SU-DHL-6 (cell line): ENCODE results near the gene AHSG.
A peak's percentile ranks its signal among the peaks of the same experiment; 100 is the strongest.

Experiments used
- H2AFZ ChIP-seq: fragments of 200-600 bp; sonication (generic); 2 replicates; pipeline ENCODE4 v1.6.1; 2014; ENCODE audit warnings: low read depth, mild to moderate bottlenecking, moderate library complexity, mixed read lengths, antibody characterized with exemption, low read length; ENCODE audit not compliant: severe bottlenecking
- H3F3A ChIP-seq: fragments of 200-600 bp; shearing (Covaris generic); 2 replicates; pipeline ENCODE4 v1.6.0; 2016; ENCODE audit warnings: antibody characterized with exemption, mild to moderate bottlenecking; ENCODE audit not compliant: insufficient read depth
- H3K27ac ChIP-seq: fragments of 200-600 bp; sonication (generic); 2 replicates; pipeline ENCODE4 v1.5.1; 2016; ENCODE audit warnings: low read depth, mild to moderate bottlenecking, low read length, moderate library complexity, mixed read lengths
- H3K27me3 ChIP-seq: fragments of 200-600 bp; sonication (generic), shearing (Covaris generic); 2 replicates; pipeline ENCODE4 v1.6.0; 2014; ENCODE audit warnings: mild to moderate bottlenecking, low read length
- H3K36me3 ChIP-seq: fragments of 200-600 bp; sonication (generic); 2 replicates; pipeline ENCODE4 v1.6.1; 2014; ENCODE audit warnings: mild to moderate bottlenecking, low read length, mixed read lengths
- H3K4me2 ChIP-seq: fragments of 300-600, 200-600 bp; shearing (Covaris generic), sonication (generic); 2 replicates; pipeline ENCODE4 v1.6.0; 2014; ENCODE audit warnings: low read length, low read depth, mild to moderate bottlenecking; ENCODE audit not compliant: poor library complexity, severe bottlenecking
- H3K4me3 ChIP-seq: fragments of 200-600 bp; sonication (generic); 2 replicates; pipeline ENCODE4 v1.5.1; 2014; ENCODE audit warnings: antibody characterized with exemption, low read length, mild to moderate bottlenecking, mixed read lengths; ENCODE audit not compliant: insufficient read depth, poor library complexity, severe bottlenecking
- H3K79me2 ChIP-seq: fragments of 200-600 bp; sonication (generic); 2 replicates; pipeline ENCODE4 v1.6.1; 2014; ENCODE audit warnings: mild to moderate bottlenecking, low read length, moderate library complexity; ENCODE audit not compliant: insufficient read depth
- H3K9ac ChIP-seq: fragments of 200-600 bp; sonication (generic); 2 replicates; pipeline ENCODE4 v1.7.0; 2014; ENCODE audit warnings: mild to moderate bottlenecking, low read length
- H3K9me2 ChIP-seq: fragments of 200-600 bp; sonication (generic); replicated peaks from 2 replicates; pipeline ENCODE4 v1.6.1; 2014; ENCODE audit warnings: low read length; ENCODE audit not compliant: insufficient read depth
- H3K9me3 ChIP-seq: fragments of 200-600 bp; sonication (generic); 2 replicates; pipeline ENCODE4 v1.6.1; 2014; ENCODE audit warnings: low read length, mixed read lengths; ENCODE audit not compliant: insufficient read depth
- H4K20me1 ChIP-seq: fragments of 200-600 bp; sonication (generic); 2 replicates; pipeline ENCODE4 v1.6.1; 2014; ENCODE audit warnings: low read depth, mild to moderate bottlenecking, antibody characterized with exemption, low read length, moderate library complexity, mixed read lengths
- CTCF ChIP-seq: fragments of 200-600 bp; sonication (generic); IDR thresholded peaks from one replicate; pipeline ENCODE4 v1.5.1; 2017; ENCODE audit warnings: antibody characterized with exemption, mild to moderate bottlenecking, low read length, moderate library complexity; ENCODE audit not compliant: insufficient read depth, poor library complexity, severe bottlenecking
- EZH2phosphoT487 ChIP-seq: fragments of 200-600 bp; sonication (generic), shearing (Covaris generic); conservative IDR thresholded peaks from 2 replicates; pipeline ENCODE4 v1.6.1; 2018; ENCODE audit warnings: mild to moderate bottlenecking, antibody characterized with exemption, low read length, moderate library complexity, mixed read lengths

The AHSG gene, protein sequence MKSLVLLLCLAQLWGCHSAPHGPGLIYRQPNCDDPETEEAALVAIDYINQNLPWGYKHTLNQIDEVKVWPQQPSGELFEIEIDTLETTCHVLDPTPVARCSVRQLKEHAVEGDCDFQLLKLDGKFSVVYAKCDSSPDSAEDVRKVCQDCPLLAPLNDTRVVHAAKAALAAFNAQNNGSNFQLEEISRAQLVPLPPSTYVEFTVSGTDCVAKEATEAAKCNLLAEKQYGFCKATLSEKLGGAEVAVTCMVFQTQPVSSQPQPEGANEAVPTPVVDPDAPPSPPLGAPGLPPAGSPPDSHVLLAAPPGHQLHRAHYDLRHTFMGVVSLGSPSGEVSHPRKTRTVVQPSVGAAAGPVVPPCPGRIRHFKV

GRCh38 chr3:186612721-186613636 is at the start of gene AHSG:
TSS of gene AHSG (plus strand) at chr3:186613060. CDS start at chr3:186613142, 82 bp downstream.
- Histone ChIP-seq H3K79me2 (no peaks in the 10 kb centered on the region), H3K27ac (no peak within 1 kb of the TSS)
- no peak for TF ChIP-seq CTCF

GRCh38 chr3:186564586-186564985 is 48.3 kb upstream of the AHSG start:
- H3K9ac ChIP-seq = no peak overlapping the region
- H4K20me1 ChIP-seq = no peaks in the 10 kb centered on the region
- H3K36me3 ChIP-seq = peaks cover 3% of the 10 kb centered on the region; the same call in 1 of the 2 replicates
- no peaks in the 10 kb centered on the region for H3K9me2 ChIP-seq
- no peak overlapping the region for H3K27ac ChIP-seq
- H2AFZ ChIP-seq = no peak overlapping the region
- H3K4me3 ChIP-seq = no peak overlapping the region
- no peaks in the 10 kb centered on the region for H3K27me3 ChIP-seq
- no peaks in the 10 kb centered on the region; the same call in 1 of the 2 replicates for H3F3A ChIP-seq
- TF ChIP-seq CTCF (no peak), EZH2phosphoT487 (no peak)
- no peaks in the 10 kb centered on the region for H3K9me3 ChIP-seq
- H3K79me2 ChIP-seq = peaks cover 35% of the 10 kb centered on the region
- H3K4me2 ChIP-seq = no peak overlapping the region

More at GRCh38 chr3:186612721-186613636, at the start of gene AHSG:
- Histone ChIP-seq H3K9me3 (no peaks in the 10 kb centered on the region), H3K9ac (no peak within 1 kb of the TSS), H4K20me1 (no peaks in the 10 kb centered on the region), H3K9me2 (no peaks in the 10 kb centered on the region), H2AFZ (no peak within 1 kb of the TSS), H3K4me3 (no peak within 1 kb of the TSS), H3K4me2 (no peak within 1 kb of the TSS), H3K36me3 (no peaks in the 10 kb centered on the region), H3F3A (no peaks in the 10 kb centered on the region), H3K27me3 (no peaks in the 10 kb centered on the region)

DNA sequence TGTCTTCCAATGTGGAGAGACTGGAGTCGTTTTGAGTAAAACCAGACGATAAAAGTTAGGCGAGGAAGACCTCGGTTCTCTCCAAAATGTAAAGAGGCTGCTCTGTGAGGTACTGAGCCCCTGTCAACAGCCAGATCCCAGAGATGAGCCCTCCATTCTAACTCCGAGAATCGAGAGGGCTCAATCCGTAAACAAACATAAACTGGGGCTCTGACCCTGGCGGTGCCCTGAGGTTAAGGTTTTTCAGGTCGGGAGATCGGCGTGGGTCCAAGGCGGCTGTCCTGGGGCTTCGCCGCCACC is 46.1 kb upstream of the AHSG start:
- H3K9me2 ChIP-seq = no peaks in the 10 kb centered on the region
- no peaks in the 10 kb centered on the region for H3K9me3 ChIP-seq
- TF ChIP-seq CTCF (no peak), EZH2phosphoT487 (no peak)
- H3K9ac ChIP-seq = peak overlapping the region; percentile 77
- peak overlapping the region; percentile 52 for H3K27ac ChIP-seq
- H3K79me2 ChIP-seq = peaks cover 39% of the 10 kb centered on the region
- H3K4me2 ChIP-seq = peak overlapping the region; percentile 87
- peak overlapping the region; percentile 62 for H2AFZ ChIP-seq
- H3K27me3 ChIP-seq = no peaks in the 10 kb centered on the region
- H3K4me3 ChIP-seq = peak overlapping the region; percentile 87
- H3F3A ChIP-seq = no peaks in the 10 kb centered on the region; the same call in 1 of the 2 replicates
- no peaks in the 10 kb centered on the region for H4K20me1 ChIP-seq
- no peaks in the 10 kb centered on the region; the same call in 1 of the 2 replicates for H3K36me3 ChIP-seq
